Activated CD4-positive, alpha-beta T cell treated with anti-CD3 and anti-CD28 coated beads for 48 hours (primary cell): Measurements from ENCODE around the gene UBAP2L.
"Not testable (repeated sequence)": the region's sequence is repeated elsewhere in the genome, so short reads cannot be mapped to it uniquely, and the experiment has no call there.

Experiments used
- DNase-seq: peaks from one replicate; pipeline ENCODE4 v3.0.0-alpha.2; 2020

The UBAP2L gene

GRCh38 chr1:154198756-154199562 is 21.8 kb upstream of the UBAP2L start:
- peak; percentile 32 for DNase-seq

DNA sequence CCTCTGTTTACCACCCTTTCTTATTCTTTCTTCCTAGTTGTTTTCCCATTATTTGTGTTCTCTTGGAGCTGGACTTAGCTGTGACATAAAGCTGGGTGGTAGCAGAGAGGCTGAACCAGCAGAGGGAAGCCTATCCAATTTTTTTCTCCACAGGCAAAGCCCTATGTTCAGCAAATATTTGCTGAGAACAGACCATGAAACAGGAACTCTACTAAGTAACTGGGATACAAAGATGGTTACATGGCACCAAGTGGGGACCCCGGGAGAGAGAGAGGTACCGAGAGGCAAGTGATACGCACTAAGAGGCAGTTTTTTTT is 21.2 kb upstream of the UBAP2L start:
- DNase-seq = no peak

- peak; percentile 57 for DNase-seq
Observed at GRCh38 chr1:154205778-154206177, 15.0 kb upstream of the UBAP2L start.

GRCh38 chr1:154206196-154206595 is 14.6 kb upstream of the UBAP2L start, which contains the start of gene CFAP141:
Gene CFAP141 (minus strand): TSS chr1:154206333. CDS start chr1:154206307, 26 bp downstream.
- peak; percentile 31 for DNase-seq

DNA sequence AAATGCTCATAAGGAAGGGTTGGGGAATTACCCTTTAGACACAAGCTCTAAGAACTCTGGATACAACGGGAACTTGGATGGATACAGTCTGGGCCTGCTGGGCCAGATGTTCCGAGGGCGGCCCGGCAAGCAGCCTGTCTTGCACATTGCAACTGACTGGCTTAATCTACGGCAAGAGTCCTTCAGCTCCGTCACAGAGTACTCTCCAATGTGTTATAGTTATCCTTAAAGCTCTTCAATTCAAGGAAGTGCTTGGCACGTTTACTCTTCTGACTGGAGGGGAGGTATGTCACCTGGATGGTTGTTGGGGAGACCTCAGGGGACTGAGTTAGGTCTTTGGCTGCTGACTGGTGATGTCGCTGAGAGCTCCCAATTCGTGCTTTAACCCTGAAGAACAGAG is 13.5 kb upstream of the UBAP2L start:
- no peak for DNase-seq

DNA sequence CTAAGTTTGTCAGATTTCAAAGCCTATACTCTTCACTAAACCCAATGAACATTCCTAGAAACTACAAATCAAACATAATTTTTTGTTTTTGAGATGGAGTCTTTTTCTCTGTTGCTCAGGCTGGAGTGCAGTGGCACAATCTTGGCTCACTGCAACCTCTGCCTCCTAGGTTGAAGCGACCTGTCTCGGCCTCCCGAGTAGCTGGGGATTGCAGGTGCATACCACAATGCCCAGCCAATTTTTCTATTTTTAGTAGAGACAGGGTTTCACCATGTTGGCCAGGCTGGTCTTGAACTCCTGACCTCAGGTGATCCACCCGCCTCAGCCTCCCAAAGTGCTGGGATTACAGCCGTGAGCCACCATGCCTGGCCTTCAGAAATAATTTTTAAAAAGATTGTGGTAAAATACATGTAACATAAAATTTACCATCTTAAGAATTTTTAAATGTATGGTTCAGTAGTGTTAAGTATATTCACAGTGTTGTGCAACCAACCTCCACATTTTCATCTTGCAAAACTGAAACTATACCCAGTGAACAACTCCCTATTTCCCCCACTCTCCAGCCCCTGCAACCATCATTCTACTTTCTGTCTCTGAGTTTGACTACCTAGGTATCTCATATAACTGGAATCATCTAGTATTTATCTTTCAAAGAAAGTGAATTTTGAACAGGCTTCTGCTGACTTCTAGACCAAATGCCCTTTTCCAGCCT is 11.9 kb upstream of the UBAP2L start:
- DNase-seq = no peak

- no peak for DNase-seq
Observed at GRCh38 chr1:154212083-154212482, 8.7 kb upstream of the UBAP2L start.

DNA sequence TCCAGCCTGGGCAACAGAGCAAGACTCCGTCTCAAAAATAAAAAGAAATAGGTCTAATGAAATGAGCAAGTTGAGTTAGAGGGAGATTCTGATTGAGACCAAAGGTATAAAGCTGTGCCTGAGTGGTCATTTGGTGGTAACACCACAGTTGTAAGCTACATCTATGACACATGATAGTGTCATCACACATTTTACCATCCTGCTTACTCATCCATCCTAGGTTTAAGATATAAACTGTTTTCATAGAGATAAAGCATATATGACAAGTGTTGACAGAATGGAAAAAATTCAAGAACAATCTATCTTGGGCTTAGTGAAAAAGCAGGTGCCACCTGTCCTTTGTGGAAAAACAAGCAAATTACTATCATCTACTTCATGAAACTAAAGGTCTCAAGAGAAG is 7.5 kb upstream of the UBAP2L start:
- no peak for DNase-seq

DNA sequence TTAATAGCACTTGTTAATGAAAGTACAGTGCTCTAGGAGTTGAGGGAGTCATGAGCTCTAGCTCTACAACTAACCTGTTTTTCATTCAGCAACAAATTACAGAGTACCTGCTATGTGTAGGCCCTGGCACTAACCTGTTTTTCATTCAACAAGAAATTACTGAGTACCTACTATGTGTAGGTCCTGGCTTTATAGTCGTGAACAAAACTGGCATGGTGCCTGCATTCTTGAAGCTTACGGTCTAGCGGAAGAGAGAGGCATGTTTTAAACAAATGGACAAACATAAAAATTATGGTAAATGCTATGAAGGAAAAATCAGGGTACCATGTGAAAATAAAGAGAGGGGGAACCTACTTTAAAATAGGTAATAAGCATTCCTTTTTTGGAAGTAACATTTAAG is 2.2 kb upstream of the UBAP2L start:
- DNase-seq = no peak

DNA sequence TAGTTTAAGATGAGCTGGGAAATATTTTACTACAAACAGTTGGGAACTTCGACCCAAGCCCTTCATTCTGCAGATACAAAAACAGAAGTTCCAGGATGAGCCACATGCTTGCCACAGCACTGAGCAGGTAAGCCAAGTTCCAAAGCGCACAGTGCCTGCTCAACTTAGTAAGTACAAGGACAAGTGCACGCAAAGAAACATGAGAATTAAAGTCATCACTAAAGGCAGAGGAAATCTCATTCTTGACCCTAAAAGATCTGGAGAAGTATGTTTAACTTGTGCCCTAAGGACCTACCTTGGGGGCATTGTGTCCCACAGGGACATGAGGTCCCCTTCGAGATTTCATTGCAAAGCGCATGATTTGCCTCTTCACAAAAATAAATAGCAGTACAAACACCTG is 1.2 kb upstream of the UBAP2L start:
- no peak for DNase-seq

GRCh38 chr1:154220970-154221277 is 169 bp downstream of the UBAP2L start:
- DNase-seq = no peak

- DNase-seq = peak; percentile 77
Observed at GRCh38 chr1:154221278-154222001, 685 bp downstream of the UBAP2L start.

DNA sequence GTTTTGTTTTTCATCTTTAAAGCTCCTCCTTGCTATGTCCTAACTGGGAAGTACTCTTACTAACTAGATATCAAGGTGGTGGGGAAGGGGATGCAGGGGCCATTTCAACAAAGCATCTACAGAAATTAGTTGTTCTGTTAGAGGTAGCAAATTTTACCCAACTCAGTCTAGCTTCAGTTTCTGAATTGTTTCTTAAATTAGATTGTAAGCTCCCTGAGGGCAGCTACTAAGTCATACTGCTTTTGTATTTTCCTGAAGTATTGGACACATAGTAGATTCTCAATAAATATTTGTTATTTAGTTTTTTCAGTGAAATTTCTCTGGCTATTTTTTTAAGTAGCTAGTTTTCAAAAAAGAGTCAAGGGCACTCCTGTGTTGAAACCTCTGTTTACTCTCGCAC is 1.8 kb downstream of the UBAP2L start:
- DNase-seq = no peak

GRCh38 chr1:154222918-154223317 is 2.2 kb downstream of the UBAP2L start:
- DNase-seq = no peak

- DNase-seq = no peak
Observed at GRCh38 chr1:154223621-154224020, 2.9 kb downstream of the UBAP2L start.

GRCh38 chr1:154225370-154225769 is 4.6 kb downstream of the UBAP2L start:
- no peak for DNase-seq

- not testable (repeated sequence) for DNase-seq
Observed at GRCh38 chr1:154231112-154231511, 10.4 kb downstream of the UBAP2L start.

DNA sequence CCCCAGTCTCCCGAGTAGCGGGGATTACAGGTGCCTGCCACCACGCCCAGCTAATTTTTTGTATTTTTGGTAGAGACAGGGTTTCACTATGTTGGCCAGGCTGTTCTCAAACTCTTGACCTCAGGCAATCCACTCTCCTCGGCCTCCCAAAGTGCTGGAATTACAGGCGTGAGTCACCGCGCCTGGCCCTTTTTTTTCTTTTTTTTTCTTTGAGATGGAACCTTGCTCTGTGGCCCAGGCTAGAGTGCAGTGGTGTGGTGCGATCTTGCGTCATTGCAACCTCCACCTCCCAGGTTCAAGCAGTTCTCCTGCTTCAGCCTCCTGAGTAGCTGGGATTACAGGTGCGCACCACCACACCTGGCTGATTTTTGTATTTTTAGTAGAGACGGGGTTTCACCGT is 12.4 kb downstream of the UBAP2L start:
- not testable (repeated sequence) for DNase-seq

GRCh38 chr1:154236855-154237254 is 16.1 kb downstream of the UBAP2L start:
- no peak for DNase-seq

DNA sequence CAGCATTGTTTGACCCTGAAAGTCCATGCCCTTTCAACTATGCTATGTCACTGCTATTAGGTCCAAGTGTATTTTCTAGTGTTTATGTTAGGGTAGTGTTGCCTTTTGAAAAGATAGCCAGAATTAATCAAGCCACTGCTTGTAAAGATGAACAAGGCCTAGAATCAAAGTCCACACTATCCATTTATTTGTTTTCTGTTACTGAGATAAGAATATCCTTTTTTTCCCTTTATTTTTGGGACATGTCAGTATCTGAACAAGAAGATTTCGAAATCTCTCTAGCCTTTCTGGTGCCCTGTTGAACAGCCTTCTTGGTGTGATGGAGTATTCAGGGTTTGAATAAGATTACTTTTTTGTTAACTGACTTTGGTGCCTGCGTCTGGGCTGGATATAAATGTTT is 16.7 kb downstream of the UBAP2L start:
- DNase-seq = no peak

GRCh38 chr1:154237880-154238506 is 17.2 kb downstream of the UBAP2L start:
- DNase-seq = no peak

DNA sequence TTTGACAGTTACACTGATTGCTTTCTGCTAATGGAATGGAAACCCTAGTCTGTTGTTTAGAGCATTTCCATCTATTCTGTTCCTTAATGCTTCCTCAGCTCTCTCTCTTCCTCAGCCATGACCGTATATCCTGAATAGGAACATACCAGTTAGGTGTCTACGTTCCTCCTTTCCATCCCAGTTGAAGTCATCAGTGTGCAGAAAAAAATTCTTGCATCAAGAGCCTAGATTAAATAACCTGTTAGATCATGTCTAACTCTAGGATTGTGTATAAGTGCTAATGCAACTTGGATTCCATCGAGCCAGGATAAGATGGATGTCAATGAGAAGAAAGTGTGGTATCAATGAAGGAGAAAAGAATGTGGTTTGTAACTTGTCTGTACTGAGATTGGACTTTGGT is 18.7 kb downstream of the UBAP2L start:
- DNase-seq = no peak

DNA sequence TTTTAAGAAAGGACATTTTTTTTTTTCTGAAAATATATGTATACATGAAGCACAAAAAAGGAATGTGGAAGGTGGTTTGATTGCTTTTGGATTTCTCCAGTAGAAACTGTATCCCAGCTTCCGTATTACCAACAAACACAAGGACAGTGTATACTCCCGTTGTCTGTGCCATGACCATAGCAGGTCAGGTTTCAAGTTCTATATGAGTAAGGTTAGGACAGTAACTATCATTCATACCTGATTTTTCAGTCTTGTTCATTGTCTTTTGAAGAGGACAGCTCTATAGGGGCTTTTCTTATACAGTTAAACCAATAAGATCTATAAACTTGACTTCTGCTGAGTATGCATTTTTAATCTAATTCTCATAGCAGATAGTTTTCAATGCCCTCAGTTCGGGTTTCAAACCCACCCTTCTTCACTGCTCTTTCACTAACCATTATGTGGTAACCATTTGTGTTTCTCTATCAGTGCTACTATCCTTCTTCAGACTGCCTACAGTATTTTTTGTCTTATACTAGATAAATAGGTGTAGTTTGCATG is 19.6 kb downstream of the UBAP2L start:
- DNase-seq = no peak
